Mesenchymal stem cell (in vitro differentiated cells and primary cell): ENCODE data around the gene TMC3.

ENCODE experiments used
- DNase-seq: peaks from one replicate; pipeline ENCODE4 v3.0.0-alpha.2; 2013
- H2AFZ ChIP-seq: one replicate; pipeline ENCODE4 v1.6.1; 2013; ENCODE audit warnings: low read depth, mild to moderate bottlenecking, control low read depth, inconsistent platforms, low read length, moderate library complexity
- H2AK5ac ChIP-seq: 2 replicates; pipeline ENCODE4 v1.6.1; 2013; ENCODE audit warnings: low read length, moderate library complexity, mild to moderate bottlenecking, inconsistent platforms; ENCODE audit not compliant: severe bottlenecking
- H2BK120ac ChIP-seq: one replicate; pipeline ENCODE4 v1.6.1; 2013; ENCODE audit warnings: low read depth, mild to moderate bottlenecking, inconsistent platforms, low read length, moderate library complexity
- H2BK12ac ChIP-seq, 2 experiments: one replicate each; pipeline ENCODE4 v1.6.1; 2013; ENCODE audit warnings: inconsistent platforms in 2 of 2, low read length in 2 of 2, mild to moderate bottlenecking in 2 of 2, moderate library complexity in 2 of 2, control low read depth in 1 of 2
- H2BK15ac ChIP-seq: one replicate; pipeline ENCODE4 v1.6.1; 2013; ENCODE audit warnings: mild to moderate bottlenecking, low read depth, inconsistent platforms; ENCODE audit not compliant: poor library complexity, severe bottlenecking
- H2BK5ac ChIP-seq: 2 replicates; pipeline ENCODE4 v1.6.1; 2013; ENCODE audit warnings: low read depth, mild to moderate bottlenecking, low read length, control low read depth, inconsistent platforms; ENCODE audit not compliant: poor library complexity, severe bottlenecking
- H3K14ac ChIP-seq, 2 experiments: one replicate each; pipeline ENCODE4 v1.6.1; 2013; ENCODE audit warnings: inconsistent platforms in 2 of 2, low read length in 2 of 2, control low read depth in 1 of 2, mild to moderate bottlenecking in 1 of 2, moderate library complexity in 1 of 2
- H3K18ac ChIP-seq, 2 experiments: one replicate each; pipeline ENCODE4 v1.6.1; 2013; ENCODE audit warnings: inconsistent platforms in 2 of 2, low read length in 2 of 2, control low read depth in 1 of 2, low read depth in 1 of 2, mild to moderate bottlenecking in 1 of 2
- H3K23ac ChIP-seq, 2 experiments: one replicate each; pipeline ENCODE4 v1.6.1; 2013; ENCODE audit warnings: inconsistent platforms in 2 of 2, low read length in 2 of 2, mild to moderate bottlenecking in 2 of 2, moderate library complexity in 2 of 2, control low read depth in 1 of 2
- H3K27ac ChIP-seq: 2 replicates; pipeline ENCODE4 v1.5.1; 2013; ENCODE audit warnings: mild to moderate bottlenecking, moderate library complexity, low read length, control low read depth, inconsistent platforms; ENCODE audit not compliant: poor library complexity, severe bottlenecking
- H3K27me3 ChIP-seq, 2 experiments: 2 replicates each; pipeline versions ENCODE4 v1.6.1 to v1.7.0; 2013; ENCODE audit warnings: low read length in 2 of 2, mild to moderate bottlenecking in 2 of 2, moderate library complexity in 2 of 2, control low read depth in 1 of 2, inconsistent platforms in 1 of 2; ENCODE audit not compliant: control insufficient read depth in 1 of 2, insufficient read depth in 1 of 2
- H3K36me3 ChIP-seq, 2 experiments: 2 replicates each; pipeline versions ENCODE4 v1.6.1 to v1.7.0; 2013; ENCODE audit warnings: low read length in 2 of 2, control low read depth in 1 of 2, inconsistent platforms in 1 of 2, low read depth in 1 of 2, mild to moderate bottlenecking in 1 of 2; ENCODE audit not compliant: insufficient read depth in 2 of 2, control insufficient read depth in 1 of 2
- H3K4ac ChIP-seq, 2 experiments: one replicate each; pipeline ENCODE4 v1.6.1; 2013; ENCODE audit warnings: inconsistent platforms in 2 of 2, low read length in 2 of 2, mild to moderate bottlenecking in 2 of 2, moderate library complexity in 2 of 2, control low read depth in 1 of 2, low read depth in 1 of 2
- H3K4me1 ChIP-seq: 2 replicates; pipeline ENCODE4 v1.6.1; 2013; ENCODE audit warnings: low read depth, low read length, control low read depth; ENCODE audit not compliant: control insufficient read depth, insufficient read depth
- H3K4me2 ChIP-seq: 2 replicates; pipeline ENCODE4 v1.6.1; 2013; ENCODE audit warnings: low read length, mild to moderate bottlenecking, inconsistent platforms; ENCODE audit not compliant: poor library complexity, severe bottlenecking
- H3K4me3 ChIP-seq, 2 experiments: 2 replicates each; pipeline versions ENCODE4 v1.5.1 to v1.7.0; 2013; ENCODE audit warnings: low read length in 2 of 2, mild to moderate bottlenecking in 2 of 2, control low read depth in 1 of 2, low read depth in 1 of 2; ENCODE audit not compliant: insufficient read depth in 1 of 2
- H3K79me1 ChIP-seq: replicated peaks from 2 replicates; pipeline ENCODE4 v1.6.1; 2013; ENCODE audit warnings: mild to moderate bottlenecking, control low read depth, low read length, inconsistent platforms; ENCODE audit not compliant: poor library complexity, severe bottlenecking
- H3K9ac ChIP-seq: 2 replicates; pipeline ENCODE4 v1.7.0; 2013; ENCODE audit warnings: mild to moderate bottlenecking, low read length, moderate library complexity
- H3K9me3 ChIP-seq: 2 replicates; pipeline ENCODE4 v1.7.0; 2013; ENCODE audit warnings: mild to moderate bottlenecking, low read length; ENCODE audit not compliant: control insufficient read depth
- H4K8ac ChIP-seq: one replicate; pipeline ENCODE4 v1.6.1; 2013; ENCODE audit warnings: inconsistent platforms, mild to moderate bottlenecking, low read length, moderate library complexity
- H4K91ac ChIP-seq: one replicate; pipeline ENCODE4 v1.6.1; 2013; ENCODE audit warnings: mild to moderate bottlenecking, low read length, inconsistent platforms
- WGBS: methylation state at CpG from one replicate; pipeline ENCODE4 v1.1.7; 2013; ENCODE audit warnings: mixed read lengths; 5-methylcytosine and 5-hydroxymethylcytosine counted together

The TMC3 gene

GRCh38 chr15:81339321-81339720, 34.7 kb downstream of the TMC3 start:
- H3K27me3 ChIP-seq: peaks cover 13 to 42% of the 10 kb centered on the region in 2 experiments
- no peak overlapping the region for H3K23ac ChIP-seq
- H3K27ac ChIP-seq: no peak overlapping the region
- H4K8ac ChIP-seq: no peak overlapping the region
- H2BK15ac ChIP-seq: no peak overlapping the region
- H2AFZ ChIP-seq: no peak overlapping the region
- H2BK120ac ChIP-seq: no peak overlapping the region
- no peaks in the 10 kb centered on the region for H3K9me3 ChIP-seq
- peaks cover 0 to 3% of the 10 kb centered on the region in 2 experiments for H3K36me3 ChIP-seq
- no peak overlapping the region for H3K4me2 ChIP-seq
- 89% methylated on average over 5 of the region's 5 CpGs for WGBS
- no peak overlapping the region for H3K4ac ChIP-seq
- no peak overlapping the region for H3K9ac ChIP-seq
- H2BK12ac ChIP-seq: no peak overlapping the region
- H3K79me1 ChIP-seq: no peaks in the 10 kb centered on the region
- peaks cover 3% of the 10 kb centered on the region for H3K4me1 ChIP-seq
- H3K14ac ChIP-seq: no peak overlapping the region
- no peak overlapping the region for H3K18ac ChIP-seq
- DNase-seq: no peak
- H2AK5ac ChIP-seq: peak overlapping the region; percentile 4
- H3K4me3 ChIP-seq: no peak overlapping the region
- H2BK5ac ChIP-seq: no peak overlapping the region
- H4K91ac ChIP-seq: no peak overlapping the region

- Histone ChIP-seq H2BK5ac (no peak overlapping the region), H2BK15ac (no peak overlapping the region), H3K9ac (peak overlapping the region; percentile 78), H2BK120ac (no peak overlapping the region), H3K27ac (peak overlapping the region; percentile 17), H2AFZ (no peak overlapping the region), H3K14ac (no peak overlapping the region), H3K18ac (no peak overlapping the region), H2BK12ac (no peak overlapping the region), H2AK5ac (no peak overlapping the region), H3K79me1 (no peaks in the 10 kb centered on the region), H3K23ac (no peak overlapping the region), H4K8ac (no peak overlapping the region), H3K4me1 (peaks cover 3% of the 10 kb centered on the region), H3K4me3 (peak overlapping the region in 1 of 2 experiments; percentile 49), H4K91ac (no peak overlapping the region), H3K4me2 (no peak overlapping the region), H3K9me3 (no peaks in the 10 kb centered on the region), H3K4ac (no peak overlapping the region), H3K36me3 (peaks cover 0 to 3% of the 10 kb centered on the region in 2 experiments), H3K27me3 (peaks cover 8 to 34% of the 10 kb centered on the region in 2 experiments)
- WGBS: 59% methylated on average over 8 of the region's 8 CpGs
- peak; percentile 55 for DNase-seq
These were observed 35.6 kb downstream of the TMC3 start for GRCh38 chr15:81338170-81339007.

GRCh38 chr15:81337713-81338157, 36.3 kb downstream of the TMC3 start:
- H3K36me3 ChIP-seq: peaks cover 0 to 3% of the 10 kb centered on the region in 2 experiments
- no peak overlapping the region for H3K18ac ChIP-seq
- H3K9ac ChIP-seq: peak overlapping the region; percentile 78
- H4K8ac ChIP-seq: no peak overlapping the region
- H2BK12ac ChIP-seq: no peak overlapping the region
- H2AK5ac ChIP-seq: peak overlapping the region; percentile 3
- no peaks in the 10 kb centered on the region for H3K9me3 ChIP-seq
- peaks cover 3% of the 10 kb centered on the region for H3K4me1 ChIP-seq
- no peak overlapping the region for H2BK120ac ChIP-seq
- H3K4me2 ChIP-seq: no peak overlapping the region
- WGBS: 89% methylated on average over 8 of the region's 9 CpGs
- no peak for DNase-seq
- peak overlapping the region in 1 of 2 experiments; percentile 49 for H3K4me3 ChIP-seq
- H2AFZ ChIP-seq: no peak overlapping the region
- H3K27me3 ChIP-seq: peaks cover 8 to 29% of the 10 kb centered on the region in 2 experiments
- H2BK15ac ChIP-seq: no peak overlapping the region
- H3K79me1 ChIP-seq: no peaks in the 10 kb centered on the region
- H3K23ac ChIP-seq: no peak overlapping the region
- H3K27ac ChIP-seq: no peak overlapping the region
- H3K4ac ChIP-seq: no peak overlapping the region
- H3K14ac ChIP-seq: no peak overlapping the region
- H2BK5ac ChIP-seq: no peak overlapping the region
- peak overlapping the region; percentile 64 for H4K91ac ChIP-seq

GRCh38 chr15:81337241-81337640, 36.8 kb downstream of the TMC3 start:
- Histone ChIP-seq H3K18ac (no peak overlapping the region), H3K9me3 (no peaks in the 10 kb centered on the region), H2AFZ (no peak overlapping the region), H3K27me3 (peaks cover 8 to 24% of the 10 kb centered on the region in 2 experiments), H2BK120ac (no peak overlapping the region), H2BK5ac (no peak overlapping the region), H3K9ac (peak overlapping the region; percentile 78), H4K8ac (no peak overlapping the region), H3K23ac (no peak overlapping the region), H2BK12ac (no peak overlapping the region), H3K4me2 (no peak overlapping the region), H3K79me1 (no peaks in the 10 kb centered on the region), H3K14ac (no peak overlapping the region), H3K4ac (no peak overlapping the region), H3K4me3 (peak overlapping the region in 1 of 2 experiments; percentile 49), H2BK15ac (no peak overlapping the region), H3K4me1 (peaks cover 3% of the 10 kb centered on the region), H3K27ac (no peak overlapping the region), H3K36me3 (peaks cover 0 to 5% of the 10 kb centered on the region in 2 experiments), H2AK5ac (peak overlapping the region; percentile 89), H4K91ac (no peak overlapping the region)
- WGBS: 81% methylated on average over 3 of the region's 3 CpGs
- no peak for DNase-seq
